ENCODE results near the gene CA6. TPM values are rescaled to one million over a fixed set of nuclear protein-coding genes. Genes with fewer than 3 reads are reported as not detected.
"Not testable (repeated sequence)": the region's sequence is repeated elsewhere in the genome, so short reads cannot be mapped to it uniquely, and the experiment has no call there.

The CA6 gene
- total RNA-seq, 3 donors from 2014 or later (not counting 1 experiment from before 2014, with no cell fraction given): not detected

DNA sequence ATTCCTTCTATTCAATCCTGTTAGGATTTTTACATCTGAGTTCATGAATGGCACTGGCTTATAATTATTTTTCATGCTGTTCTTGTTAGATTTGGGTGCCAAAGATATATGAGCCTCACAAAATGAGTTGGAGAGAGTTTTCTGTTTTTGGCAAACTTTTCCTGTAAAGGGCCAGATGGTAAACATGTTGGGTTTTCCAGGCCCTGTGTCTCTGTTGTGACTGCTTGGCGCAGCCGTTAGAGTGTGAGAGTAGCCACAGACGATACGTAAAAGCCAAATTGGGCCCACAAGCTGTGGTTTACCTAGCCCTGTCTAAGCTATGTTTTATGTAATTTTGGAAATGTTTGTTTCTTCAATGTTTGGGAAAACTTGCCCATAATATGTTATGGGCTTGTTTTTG lies 15.6 kb upstream of the CA6 start:
- no peaks in the 10 kb centered on the region for H3K27me3 Mint-ChIP-seq (ENCODE audit: low read depth in 2 of 2)
- no peaks in the 10 kb centered on the region for H3K4me1 ChIP-seq (ENCODE audit: control insufficient read depth, insufficient read depth, low read length)
- TF ChIP-seq, protein P1, sequence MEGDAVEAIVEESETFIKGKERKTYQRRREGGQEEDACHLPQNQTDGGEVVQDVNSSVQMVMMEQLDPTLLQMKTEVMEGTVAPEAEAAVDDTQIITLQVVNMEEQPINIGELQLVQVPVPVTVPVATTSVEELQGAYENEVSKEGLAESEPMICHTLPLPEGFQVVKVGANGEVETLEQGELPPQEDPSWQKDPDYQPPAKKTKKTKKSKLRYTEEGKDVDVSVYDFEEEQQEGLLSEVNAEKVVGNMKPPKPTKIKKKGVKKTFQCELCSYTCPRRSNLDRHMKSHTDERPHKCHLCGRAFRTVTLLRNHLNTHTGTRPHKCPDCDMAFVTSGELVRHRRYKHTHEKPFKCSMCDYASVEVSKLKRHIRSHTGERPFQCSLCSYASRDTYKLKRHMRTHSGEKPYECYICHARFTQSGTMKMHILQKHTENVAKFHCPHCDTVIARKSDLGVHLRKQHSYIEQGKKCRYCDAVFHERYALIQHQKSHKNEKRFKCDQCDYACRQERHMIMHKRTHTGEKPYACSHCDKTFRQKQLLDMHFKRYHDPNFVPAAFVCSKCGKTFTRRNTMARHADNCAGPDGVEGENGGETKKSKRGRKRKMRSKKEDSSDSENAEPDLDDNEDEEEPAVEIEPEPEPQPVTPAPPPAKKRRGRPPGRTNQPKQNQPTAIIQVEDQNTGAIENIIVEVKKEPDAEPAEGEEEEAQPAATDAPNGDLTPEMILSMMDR (IDR thresholded peaks at IDR 0.05): no peak

DNA sequence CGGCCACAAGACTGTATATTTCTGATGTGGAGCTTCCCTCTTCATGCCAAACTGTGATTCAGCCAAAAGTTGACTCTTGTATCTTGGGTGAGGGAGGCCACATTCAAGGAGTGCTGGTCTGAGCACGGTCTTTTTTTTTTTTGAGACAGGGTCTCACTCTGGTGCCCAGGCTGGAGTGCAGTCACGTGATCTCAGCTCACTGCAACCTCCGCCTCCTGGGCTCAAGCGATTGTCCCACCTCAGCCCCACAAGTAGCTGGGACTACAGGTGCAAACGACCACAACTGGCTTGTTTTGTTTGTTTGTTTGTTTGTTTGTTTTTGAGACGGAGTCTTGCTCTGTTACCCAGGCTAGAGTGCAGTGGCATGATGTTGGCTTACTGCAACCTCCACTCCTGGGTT lies 8.6 kb upstream of the CA6 start:
- H3K27me3 ChIP-seq (ENCODE audit: control insufficient read depth, insufficient read depth, low read length); H3K36me3 Mint-ChIP-seq; DNase-seq; H3K4me1 Mint-ChIP-seq; H3K4me3 Mint-ChIP-seq; H3K4me1 ChIP-seq (ENCODE audit: control insufficient read depth, insufficient read depth, low read length); H3K27me3 Mint-ChIP-seq (ENCODE audit: low read depth in 2 of 2); ATAC-seq; H3K9me3 ChIP-seq (ENCODE audit: control insufficient read depth, insufficient read depth, low read length); H3K36me3 ChIP-seq (ENCODE audit: control insufficient read depth, insufficient read depth, low read length); H3K4me3 ChIP-seq (ENCODE audit: low read length); intact Hi-C loops (cut with micrococcal nuclease); H3K9me3 Mint-ChIP-seq; H3K27ac Mint-ChIP-seq; H3K27ac ChIP-seq (ENCODE audit: low read length): not testable (repeated sequence)
- WGBS (ENCODE audit: insufficient coverage): 91% methylated on average over 7 of the region's 7 CpGs

More for the DNA sequence above, 15.6 kb upstream of the CA6 start:
- no peak overlapping the region for H3K4me3 ChIP-seq (ENCODE audit: low read length)
- ATAC-seq (no peak), DNase-seq (no peak)
- no peaks in the 10 kb centered on the region for H3K27me3 ChIP-seq (ENCODE audit: control insufficient read depth, insufficient read depth, low read length)
- no peaks in the 10 kb centered on the region for H3K9me3 ChIP-seq (ENCODE audit: control insufficient read depth, insufficient read depth, low read length)
- Mint-ChIP-seq H3K36me3 (no peaks in the 10 kb centered on the region), H3K4me1 (no peaks in the 10 kb centered on the region), H3K9me3 (no peaks in the 10 kb centered on the region), H3K27ac (no peak overlapping the region), H3K4me3 (no peak overlapping the region)
- intact Hi-C loops (cut with micrococcal nuclease): no loop called here
- 52% methylated on average over 4 of the region's 4 CpGs for WGBS (ENCODE audit: insufficient coverage)
- H3K36me3 ChIP-seq (ENCODE audit: control insufficient read depth, insufficient read depth, low read length): no peaks in the 10 kb centered on the region
- H3K27ac ChIP-seq (ENCODE audit: low read length): no peak overlapping the region

DNA sequence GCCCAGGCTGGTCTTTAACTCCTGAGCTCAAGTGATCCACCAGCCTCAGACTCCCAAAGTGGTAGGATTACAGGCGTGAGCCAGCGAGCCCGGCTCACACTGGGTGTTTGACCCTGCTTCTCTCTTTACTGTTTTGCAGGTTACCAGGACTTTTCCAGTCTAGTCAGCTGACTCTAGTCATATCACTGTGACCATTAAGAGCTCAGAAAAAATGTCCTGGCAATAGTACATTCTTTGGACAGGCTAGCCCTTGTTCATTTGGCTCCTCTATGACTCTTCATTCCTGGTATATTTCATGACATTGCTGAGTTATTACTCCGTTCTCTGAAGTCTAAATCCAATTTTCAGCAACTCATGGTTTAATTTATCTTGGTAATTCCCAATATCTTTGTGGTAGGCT lies 8.0 kb upstream of the CA6 start:
- TF ChIP-seq, protein P1 (IDR thresholded peaks at IDR 0.05): no peak
- Histone ChIP-seq H3K4me3 (ENCODE audit: low read length) (no peak overlapping the region), H3K27me3 (ENCODE audit: control insufficient read depth, insufficient read depth, low read length) (no peaks in the 10 kb centered on the region), H3K4me1 (ENCODE audit: control insufficient read depth, insufficient read depth, low read length) (peaks cover 6% of the 10 kb centered on the region), H3K27ac (ENCODE audit: low read length) (no peak overlapping the region), H3K36me3 (ENCODE audit: control insufficient read depth, insufficient read depth, low read length) (no peaks in the 10 kb centered on the region), H3K9me3 (ENCODE audit: control insufficient read depth, insufficient read depth, low read length) (no peaks in the 10 kb centered on the region)
- Mint-ChIP-seq H3K4me1 (peaks cover 0 to 4% of the 10 kb centered on the region in 2 donors), H3K36me3 (no peaks in the 10 kb centered on the region), H3K9me3 (no peaks in the 10 kb centered on the region), H3K27ac (no peak overlapping the region), H3K27me3 (ENCODE audit: low read depth in 2 of 2) (peaks cover 0 to 8% of the 10 kb centered on the region in 2 donors), H3K4me3 (no peak overlapping the region)
- no peak for ATAC-seq
- 92% methylated on average over 3 of the region's 4 CpGs for WGBS (ENCODE audit: insufficient coverage)
- intact Hi-C loops (cut with micrococcal nuclease): no loop called here
- no peak for DNase-seq

DNA sequence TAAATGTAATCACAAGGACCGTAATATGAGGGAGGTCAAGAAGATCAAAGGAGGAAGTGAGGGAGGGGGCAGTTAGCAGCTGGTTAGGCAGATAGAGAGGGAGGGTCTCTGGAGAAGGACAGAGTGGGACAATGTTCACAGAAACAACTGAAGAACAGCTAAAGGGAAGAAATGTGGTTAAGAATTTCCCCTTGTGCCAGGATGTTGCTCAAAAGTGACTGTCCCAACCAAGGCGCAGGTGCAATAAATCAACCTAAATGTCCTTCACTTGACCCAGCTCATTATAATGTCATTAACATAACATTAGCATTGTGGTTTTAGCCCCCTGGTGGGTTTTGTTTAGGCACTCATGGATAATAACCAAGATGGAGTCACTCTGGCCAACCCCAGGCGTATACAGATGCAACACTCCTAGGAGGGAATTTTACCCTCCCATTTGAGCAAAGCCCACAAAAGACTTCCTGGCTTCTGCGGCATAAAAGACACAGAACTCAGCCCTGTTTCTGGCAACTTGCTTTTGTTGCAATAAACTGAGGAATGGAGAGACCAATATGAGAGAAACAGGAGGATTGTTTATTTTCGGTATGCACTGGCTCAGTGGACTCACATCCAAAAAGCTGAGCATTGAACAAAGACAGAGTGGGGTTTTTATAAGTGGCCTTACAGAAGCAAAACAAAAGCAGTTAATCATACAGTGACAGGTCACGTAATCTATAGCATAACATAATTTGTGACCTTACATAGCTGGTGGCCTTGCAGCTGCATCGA lies 7.3 kb upstream of the CA6 start:
- H3K4me1 ChIP-seq (ENCODE audit: control insufficient read depth, insufficient read depth, low read length): peaks cover 6% of the 10 kb centered on the region
- intact Hi-C loops (cut with micrococcal nuclease): no loop called here
- Mint-ChIP-seq H3K27me3 (ENCODE audit: low read depth in 2 of 2) (peaks cover 0 to 8% of the 10 kb centered on the region in 2 donors), H3K4me3 (no peak overlapping the region), H3K36me3 (no peaks in the 10 kb centered on the region), H3K9me3 (no peaks in the 10 kb centered on the region), H3K27ac (no peak overlapping the region), H3K4me1 (peaks cover 0 to 4% of the 10 kb centered on the region in 2 donors)
- H3K27me3 ChIP-seq (ENCODE audit: control insufficient read depth, insufficient read depth, low read length): no peaks in the 10 kb centered on the region
- TF ChIP-seq, protein P1 (IDR thresholded peaks at IDR 0.05): no peak
- H3K4me3 ChIP-seq (ENCODE audit: low read length): no peak overlapping the region
- peak in 1 of 2 donors; percentile 43 for DNase-seq
- no peak for ATAC-seq
- no peaks in the 10 kb centered on the region for H3K9me3 ChIP-seq (ENCODE audit: control insufficient read depth, insufficient read depth, low read length)
- H3K27ac ChIP-seq (ENCODE audit: low read length): no peak overlapping the region
- WGBS (ENCODE audit: insufficient coverage): 38% methylated on average over 5 of the region's 7 CpGs
- no peaks in the 10 kb centered on the region for H3K36me3 ChIP-seq (ENCODE audit: control insufficient read depth, insufficient read depth, low read length)

Data from natural killer cell (primary cell).